ENCODE data around the gene PRR30. TPM values are rescaled to one million over a fixed set of nuclear protein-coding genes. Genes with fewer than 3 reads are reported as not detected.

The PRR30 gene
- total RNA-seq = not detected in 2 replicates

GRCh38 chr2:27139310-27139709, at the start of gene PRR30:
PRR30 (minus strand) TSS chr2:27139410; CDS start chr2:27138329, 1,081 bp downstream.
- Histone ChIP-seq H3K27me3 (ENCODE audit: control insufficient read depth, insufficient read depth, low read length) (peaks cover 2% of the 10 kb centered on the region), H3K4me3 (ENCODE audit: low read depth, low read length) (no peak within 1 kb of the TSS), H3K36me3 (ENCODE audit: control insufficient read depth, insufficient read depth, low read length) (no peaks in the 10 kb centered on the region)
- TF ChIP-seq CTCF (IDR thresholded peaks at IDR 0.05; ENCODE audit: insufficient read depth, low read length, severe bottlenecking) = no peak
- no peak for FAIRE-seq
- no peak for DNase-seq (ENCODE audit: low read depth)

DNA sequence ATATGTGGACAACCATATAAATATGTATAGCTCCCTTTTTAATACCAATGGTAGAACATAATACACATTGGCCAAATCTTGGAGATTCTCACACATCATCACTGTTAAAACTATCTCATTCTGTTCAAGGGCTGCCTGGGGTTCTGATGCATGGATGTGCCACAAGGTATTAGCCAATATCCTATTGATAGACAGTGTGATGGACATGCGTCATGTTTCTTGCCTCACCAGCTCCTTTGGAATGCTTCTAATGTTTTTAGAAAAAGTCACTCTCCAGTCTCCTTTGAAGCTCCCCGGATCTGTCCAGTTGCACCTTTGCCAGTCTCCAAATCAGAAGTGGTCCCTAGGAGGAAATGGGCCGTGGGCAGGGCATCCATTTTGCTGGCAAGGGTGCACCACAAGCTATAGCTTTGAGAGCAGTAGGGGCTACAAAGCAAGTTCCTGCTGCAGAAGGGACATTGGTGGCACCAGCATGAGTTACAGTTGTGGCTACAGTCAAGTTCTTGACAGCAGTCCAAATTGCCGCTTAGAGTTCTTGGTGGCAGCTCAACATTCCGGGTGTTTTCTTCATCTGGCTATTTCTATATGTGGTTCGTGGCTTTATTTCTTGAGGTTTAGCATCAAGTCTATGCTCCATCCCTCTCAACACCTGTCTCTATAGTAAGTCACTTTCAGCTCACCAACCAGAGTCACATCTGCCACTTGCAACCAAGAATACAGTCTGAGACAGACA, 47.6 kb upstream of the PRR30 start:
- no peaks in the 10 kb centered on the region for H3K36me3 ChIP-seq (ENCODE audit: control insufficient read depth, insufficient read depth, low read length)
- DNase-seq (ENCODE audit: low read depth) = no peak
- H3K27me3 ChIP-seq (ENCODE audit: control insufficient read depth, insufficient read depth, low read length) = peaks cover 2% of the 10 kb centered on the region
- no peak overlapping the region for H3K4me3 ChIP-seq (ENCODE audit: low read depth, low read length)
- TF ChIP-seq CTCF (IDR thresholded peaks at IDR 0.05; ENCODE audit: insufficient read depth, low read length, severe bottlenecking) = no peak
- no peak for FAIRE-seq

DNA sequence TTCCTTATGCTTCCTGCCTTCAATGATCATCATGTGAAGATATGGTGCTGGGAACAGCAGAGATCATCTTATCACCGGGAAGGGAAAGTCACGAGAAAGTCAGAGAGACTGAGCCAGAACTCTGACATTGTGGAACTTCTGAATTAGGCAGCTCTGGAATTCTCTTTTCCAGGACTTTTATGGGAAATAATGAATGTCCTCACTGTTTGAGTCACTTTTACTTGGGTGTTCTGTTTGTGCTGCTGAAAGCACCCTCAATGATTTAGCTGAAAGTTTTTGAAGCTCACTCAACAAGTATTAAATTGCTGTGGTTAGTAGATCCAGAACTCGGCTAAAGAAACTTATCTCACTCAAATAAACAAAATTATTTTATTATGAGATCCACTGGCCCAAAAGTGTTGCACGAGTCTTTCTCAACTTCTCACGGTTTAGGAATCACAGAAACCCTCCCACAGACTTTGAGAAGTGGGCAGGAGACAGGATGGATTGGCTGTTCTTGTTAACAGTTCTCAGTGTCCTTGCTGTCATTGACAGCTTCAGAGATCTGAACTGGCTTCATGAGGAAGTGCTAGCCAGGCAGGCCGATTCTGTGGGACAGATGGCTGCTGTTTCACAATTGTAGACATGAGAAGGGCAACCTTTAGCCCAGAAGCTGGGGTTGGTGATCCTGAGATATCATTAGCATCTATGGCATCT, 46.3 kb upstream of the PRR30 start:
- DNase-seq (ENCODE audit: low read depth) (no peak), FAIRE-seq (no peak)
- TF ChIP-seq CTCF (IDR thresholded peaks at IDR 0.05; ENCODE audit: insufficient read depth, low read length, severe bottlenecking) = no peak

GRCh38 chr2:27184115-27184514, 44.9 kb upstream of the PRR30 start:
- H3K36me3 ChIP-seq (ENCODE audit: control insufficient read depth, insufficient read depth, low read length) = no peaks in the 10 kb centered on the region
- H3K4me3 ChIP-seq (ENCODE audit: low read depth, low read length) = no peak overlapping the region
- peaks cover 2% of the 10 kb centered on the region for H3K27me3 ChIP-seq (ENCODE audit: control insufficient read depth, insufficient read depth, low read length)
- TF ChIP-seq CTCF (IDR thresholded peaks at IDR 0.05; ENCODE audit: insufficient read depth, low read length, severe bottlenecking) = no peak
- FAIRE-seq (no peak), DNase-seq (ENCODE audit: low read depth) (no peak)

More for the DNA sequence above, 46.3 kb upstream of the PRR30 start:
- Histone ChIP-seq H3K27me3 (ENCODE audit: control insufficient read depth, insufficient read depth, low read length) (peaks cover 2% of the 10 kb centered on the region), H3K4me3 (ENCODE audit: low read depth, low read length) (no peak overlapping the region), H3K36me3 (ENCODE audit: control insufficient read depth, insufficient read depth, low read length) (no peaks in the 10 kb centered on the region)

GRCh38 chr2:27182346-27182745, 43.1 kb upstream of the PRR30 start:
- H3K36me3 ChIP-seq (ENCODE audit: control insufficient read depth, insufficient read depth, low read length) = no peaks in the 10 kb centered on the region
- no peak overlapping the region for H3K4me3 ChIP-seq (ENCODE audit: low read depth, low read length)
- peaks cover 2% of the 10 kb centered on the region for H3K27me3 ChIP-seq (ENCODE audit: control insufficient read depth, insufficient read depth, low read length)
- no peak for TF ChIP-seq CTCF (IDR thresholded peaks at IDR 0.05; ENCODE audit: insufficient read depth, low read length, severe bottlenecking)
- DNase-seq (ENCODE audit: low read depth) (no peak), FAIRE-seq (no peak)
